Measurements from ENCODE around the gene PTPN20.

PTPN20 gene

DNA sequence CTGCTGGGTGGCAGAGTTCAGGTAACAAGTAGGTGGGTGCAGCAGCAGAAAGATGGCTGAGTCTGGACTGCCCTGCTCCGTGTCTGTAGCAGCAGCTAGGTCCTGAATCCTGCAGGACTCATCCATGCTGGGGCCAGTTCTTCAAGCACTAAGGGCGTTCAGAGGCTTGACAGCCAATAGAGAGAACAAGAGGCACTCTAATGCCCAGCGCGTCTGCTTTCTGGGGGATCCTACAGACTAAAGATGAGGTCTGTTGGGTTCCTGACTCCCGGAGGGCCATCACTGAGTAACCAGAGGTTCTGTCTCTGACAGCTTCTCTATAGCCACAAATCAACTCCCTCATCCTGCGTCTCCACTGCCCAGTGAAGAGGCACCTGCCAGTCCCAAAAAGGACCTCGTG lies 125.5 kb downstream of the PTPN20 start:
- TF ChIP-seq GATA3 (IDR thresholded peaks at IDR 0.05; ENCODE audit: low read depth, low read length) (no peak), GATA2 (IDR thresholded peaks at IDR 0.05; ENCODE audit: low read depth, low read length) (no peak)

DNA sequence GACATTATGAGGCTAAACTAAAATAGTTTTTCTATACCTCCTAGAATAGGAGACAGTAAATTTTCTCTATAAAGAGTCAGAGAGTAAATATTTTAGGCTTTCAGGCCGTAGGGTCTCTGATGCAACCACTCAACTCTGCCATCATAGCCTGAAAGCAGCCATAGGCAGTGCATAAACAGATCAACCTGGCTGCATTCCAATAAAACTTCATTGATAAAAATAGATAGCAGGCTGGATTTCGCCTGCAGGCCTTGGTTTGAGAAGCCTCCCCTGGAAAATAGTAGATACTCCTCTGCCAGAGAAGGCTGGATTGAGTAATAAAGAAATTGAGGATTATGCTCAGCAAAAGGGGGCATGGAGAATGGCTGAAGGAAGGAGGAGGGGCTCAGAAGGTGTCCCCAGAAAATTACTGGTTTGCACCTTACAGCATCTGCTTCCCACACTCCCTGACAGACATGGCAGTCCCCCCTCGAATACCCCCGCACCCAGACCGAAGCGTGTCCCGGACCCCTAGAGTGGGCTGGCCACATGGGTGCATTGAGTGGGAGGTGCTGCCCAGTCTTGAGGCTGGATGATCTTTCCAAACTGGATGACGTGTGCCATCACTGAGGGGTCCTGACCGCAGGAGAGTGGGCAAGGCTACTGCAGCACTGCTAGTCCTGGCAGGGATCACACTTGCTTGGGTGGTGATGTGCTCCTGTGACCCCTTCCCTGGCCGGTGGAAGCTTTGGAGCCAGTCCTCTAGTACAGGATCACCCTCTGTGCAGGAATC lies 126.6 kb downstream of the PTPN20 start:
- peak; percentile 59 for TF ChIP-seq GATA2 (IDR thresholded peaks at IDR 0.05; ENCODE audit: low read depth, low read length)
- TF ChIP-seq GATA3 (IDR thresholded peaks at IDR 0.05; ENCODE audit: low read depth, low read length): no peak

DNA sequence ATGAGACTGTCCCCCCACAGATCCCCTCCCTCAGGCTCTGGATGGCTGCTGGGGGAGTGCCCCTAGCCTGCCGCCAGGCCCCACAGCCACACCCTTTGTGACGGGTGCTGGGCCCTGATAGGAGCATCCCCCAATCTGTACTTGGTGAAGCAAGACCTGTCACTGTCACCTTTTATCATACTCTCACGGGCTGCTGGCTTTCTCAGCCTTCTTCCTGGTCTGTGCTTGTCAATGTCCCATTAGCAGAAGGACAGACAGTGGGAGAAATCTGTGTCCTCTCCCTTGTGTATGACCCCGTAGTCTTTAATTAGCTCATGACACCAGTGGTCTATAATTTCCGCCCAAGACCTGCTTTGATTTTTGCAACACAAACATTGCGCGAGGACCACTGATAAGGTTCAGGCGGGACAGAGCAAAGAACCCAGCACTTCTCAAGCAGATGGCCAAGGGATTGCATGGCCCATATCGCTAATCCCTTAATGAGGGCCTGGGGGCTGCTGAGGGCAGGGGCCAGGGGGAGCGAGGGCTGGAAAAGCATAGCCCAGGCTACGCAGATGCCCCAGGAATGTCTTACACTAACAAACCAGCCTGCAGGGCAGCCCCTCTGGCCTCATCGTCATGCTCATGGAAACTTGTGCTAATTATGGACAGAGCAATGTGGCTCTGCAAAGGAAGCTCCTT lies 127.8 kb downstream of the PTPN20 start:
- TF ChIP-seq GATA3 (IDR thresholded peaks at IDR 0.05; ENCODE audit: low read depth, low read length) (no peak), GATA2 (IDR thresholded peaks at IDR 0.05; ENCODE audit: low read depth, low read length) (no peak)

GRCh38 chr10:47039562-47039913 lies 128.3 kb downstream of the PTPN20 start:
- no peak for TF ChIP-seq GATA3 (IDR thresholded peaks at IDR 0.05; ENCODE audit: low read depth, low read length)
- TF ChIP-seq GATA2 (IDR thresholded peaks at IDR 0.05; ENCODE audit: low read depth, low read length): no peak

DNA sequence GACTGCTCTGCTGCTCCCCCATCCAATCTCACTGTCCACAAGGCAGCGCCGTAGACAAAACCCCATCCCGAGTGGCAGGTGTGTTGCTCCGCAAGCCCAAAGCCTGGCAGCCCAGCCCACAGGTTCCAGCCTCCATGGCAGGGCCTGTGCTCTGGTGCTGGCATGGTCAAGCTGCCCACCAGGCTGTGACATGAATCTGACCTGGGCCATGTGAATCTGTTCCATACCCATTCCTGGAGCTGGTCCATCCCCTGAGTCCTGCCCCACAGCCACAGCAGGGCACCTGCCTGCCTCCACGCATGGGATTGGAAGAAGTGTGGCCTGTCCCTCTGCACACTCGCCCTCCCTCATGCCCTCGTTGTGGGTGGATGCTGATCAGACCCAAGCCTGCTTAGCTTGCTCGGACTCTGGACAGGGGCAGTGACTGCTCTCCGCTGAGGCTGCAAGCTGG lies 128.8 kb downstream of the PTPN20 start:
- no peak for TF ChIP-seq GATA3 (IDR thresholded peaks at IDR 0.05; ENCODE audit: low read depth, low read length)
- TF ChIP-seq GATA2 (IDR thresholded peaks at IDR 0.05; ENCODE audit: low read depth, low read length): no peak

- TF ChIP-seq GATA3 (IDR thresholded peaks at IDR 0.05; ENCODE audit: low read depth, low read length) (no peak), GATA2 (IDR thresholded peaks at IDR 0.05; ENCODE audit: low read depth, low read length) (no peak)
Measured at GRCh38 chr10:47040681-47041080, 129.5 kb downstream of the PTPN20 start.

- TF ChIP-seq GATA3 (IDR thresholded peaks at IDR 0.05; ENCODE audit: low read depth, low read length) (no peak), GATA2 (IDR thresholded peaks at IDR 0.05; ENCODE audit: low read depth, low read length) (no peak)
Measured at GRCh38 chr10:47041396-47042198, 130.4 kb downstream of the PTPN20 start.

GRCh38 chr10:47042199-47042473 lies 130.9 kb downstream of the PTPN20 start:
- TF ChIP-seq GATA2 (IDR thresholded peaks at IDR 0.05; ENCODE audit: low read depth, low read length) (no peak), GATA3 (IDR thresholded peaks at IDR 0.05; ENCODE audit: low read depth, low read length) (no peak)

DNA sequence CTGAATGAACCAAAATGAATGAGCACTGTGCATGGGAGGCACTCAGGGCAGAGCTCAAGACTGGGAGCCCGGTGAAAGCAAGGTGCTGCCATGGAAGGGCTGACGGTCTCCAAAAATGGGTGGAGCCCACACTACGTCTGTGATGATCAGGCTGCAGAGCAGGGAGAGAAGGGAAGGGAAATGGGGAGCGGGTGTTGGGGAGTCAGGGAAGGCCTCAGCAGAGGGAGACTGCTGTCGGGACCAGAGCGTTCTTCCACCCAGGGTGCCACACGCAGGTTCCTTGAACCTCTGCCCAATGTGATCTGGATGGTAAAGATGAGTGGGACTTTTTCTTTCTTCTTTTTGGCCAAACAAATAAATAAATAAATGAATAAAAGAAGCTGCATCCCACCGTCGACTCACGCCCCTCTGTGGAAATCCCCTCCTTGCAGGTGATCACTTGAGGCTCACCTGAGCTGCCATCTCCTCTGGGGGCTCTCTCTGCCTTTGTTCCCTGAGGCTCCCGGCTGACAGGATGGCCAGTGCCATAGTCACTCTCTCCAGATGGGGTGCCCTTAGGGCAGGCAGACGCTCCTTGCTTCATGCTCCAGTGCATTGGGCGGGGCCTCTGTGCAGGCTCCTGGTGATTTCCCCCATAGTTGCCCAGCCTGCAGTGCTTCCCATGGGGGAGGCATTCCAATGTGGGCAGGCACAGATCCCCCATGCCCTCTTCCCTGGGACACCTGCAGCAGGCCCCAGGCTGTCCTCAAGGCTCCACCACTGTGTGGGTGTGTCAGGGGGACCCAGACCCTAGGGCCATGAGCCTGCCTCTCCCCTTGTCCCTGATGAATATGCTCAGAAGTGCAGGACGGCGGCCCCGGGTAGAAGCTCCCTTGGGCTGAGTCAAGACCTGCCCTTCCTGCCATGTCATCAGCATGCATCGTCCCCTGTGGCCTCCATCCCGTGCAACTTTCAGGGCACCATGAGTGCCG lies 131.8 kb downstream of the PTPN20 start:
- TF ChIP-seq GATA2 (IDR thresholded peaks at IDR 0.05; ENCODE audit: low read depth, low read length) (no peak), GATA3 (IDR thresholded peaks at IDR 0.05; ENCODE audit: low read depth, low read length) (no peak)

GRCh38 chr10:47043928-47044538 lies 132.8 kb downstream of the PTPN20 start:
- TF ChIP-seq GATA2 (IDR thresholded peaks at IDR 0.05; ENCODE audit: low read depth, low read length): no peak
- TF ChIP-seq GATA3 (IDR thresholded peaks at IDR 0.05; ENCODE audit: low read depth, low read length): no peak

DNA sequence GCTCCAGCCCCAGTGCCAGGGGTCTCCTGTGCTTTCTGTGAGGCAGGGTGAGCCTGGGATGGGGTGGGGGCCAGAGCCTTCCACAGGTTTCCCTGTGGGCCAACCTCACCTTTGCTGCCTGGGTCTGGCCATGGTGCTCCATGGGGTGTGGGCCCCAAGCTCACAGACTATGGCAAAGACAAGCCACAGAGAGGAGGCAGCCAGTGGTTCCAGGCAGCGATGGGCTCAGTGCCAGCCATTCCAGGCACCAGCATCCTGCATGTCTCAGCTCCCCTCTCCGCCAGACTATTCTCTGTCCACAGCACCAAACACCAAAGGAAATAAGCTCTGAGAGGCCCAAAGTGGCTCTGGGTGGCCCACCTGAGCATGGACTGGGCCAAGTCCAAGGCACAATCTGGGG lies 133.5 kb downstream of the PTPN20 start:
- no peak for TF ChIP-seq GATA3 (IDR thresholded peaks at IDR 0.05; ENCODE audit: low read depth, low read length)
- TF ChIP-seq GATA2 (IDR thresholded peaks at IDR 0.05; ENCODE audit: low read depth, low read length): no peak

DNA sequence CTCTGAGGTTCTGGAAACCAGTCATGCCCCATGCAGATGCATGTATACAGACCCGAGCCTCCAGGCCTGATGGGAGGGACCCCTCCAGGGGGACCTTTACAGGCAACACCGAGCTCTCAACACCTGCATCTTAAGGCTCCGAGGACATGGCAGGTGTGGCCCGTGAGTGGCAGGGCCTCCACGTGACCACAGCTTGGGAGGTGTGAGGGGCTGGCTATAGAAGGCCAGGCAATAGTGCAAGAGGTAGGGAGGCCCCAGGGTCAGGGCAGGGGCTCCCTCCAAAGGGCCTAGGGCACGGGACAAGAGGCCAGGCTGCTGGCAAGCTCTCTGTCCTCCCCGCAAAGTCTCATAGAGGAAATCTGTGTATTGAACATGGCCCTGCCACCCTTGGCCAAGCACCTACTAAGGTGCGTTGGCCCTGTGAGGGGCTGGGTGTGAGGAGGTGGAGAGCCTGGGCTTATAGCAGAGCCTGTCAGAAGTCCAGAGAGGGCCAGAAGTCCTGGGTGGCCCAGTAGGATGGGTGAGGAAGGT lies 134.2 kb downstream of the PTPN20 start:
- TF ChIP-seq GATA2 (IDR thresholded peaks at IDR 0.05; ENCODE audit: low read depth, low read length) (no peak), GATA3 (IDR thresholded peaks at IDR 0.05; ENCODE audit: low read depth, low read length) (no peak)
